ENCODE data around the gene SLC31A2.

Gene SLC31A2

GRCh38 chr9:113173341-113173740, 22.5 kb downstream of the SLC31A2 start:
- TF ChIP-seq ZNF274 (IDR thresholded peaks at IDR 0.05; ENCODE audit: low read length), result no peak
- no peak for TF ChIP-seq ZNF274 (tag by site-specific recombination; IDR thresholded peaks at IDR 0.05; ENCODE audit: borderline replicate concordance)
- TF ChIP-seq KLF8 (tag by site-specific recombination; IDR thresholded peaks at IDR 0.05), result no peak
- no peak for TF ChIP-seq ZEB2 (tag by site-specific recombination; IDR thresholded peaks at IDR 0.05)
- no peak for TF ChIP-seq ZNF324 (tag by site-specific recombination; IDR thresholded peaks at IDR 0.05)
- no peak for TF ChIP-seq SP7 (tag by site-specific recombination; IDR thresholded peaks at IDR 0.05)
- no peak for TF ChIP-seq ZNF202 (tag by site-specific recombination; IDR thresholded peaks at IDR 0.05; ENCODE audit: borderline replicate concordance)
- no peak for TF ChIP-seq ZNF37A (tag by site-specific recombination; IDR thresholded peaks at IDR 0.05)
- no peak for TF ChIP-seq KLF16 (tag by site-specific recombination; IDR thresholded peaks at IDR 0.05)
- no peak for TF ChIP-seq HIC1 (tag by site-specific recombination; IDR thresholded peaks at IDR 0.05)
- Histone ChIP-seq H3K9me3 (ENCODE audit: control insufficient read depth, insufficient read depth, low read depth, low read length) (no peaks in the 10 kb centered on the region), H3K27ac (ENCODE audit: extremely low read depth, low read depth, low read length) (no peak overlapping the region), H3K4me1 (ENCODE audit: control insufficient read depth, insufficient read depth, low read length) (no peaks in the 10 kb centered on the region), H3K36me3 (ENCODE audit: control insufficient read depth in 2 of 2, insufficient read depth in 1 of 2, low read length in 2 of 2) (peaks cover 15 to 93% of the 10 kb centered on the region in 2 experiments), H3K4me3 (ENCODE audit: low read depth, low read length) (no peak overlapping the region)
- CTCF ChIA-PET, result interaction anchor here (1.0 kb wide), 1 partner anchor 137 kb away, joined by 3 read pairs; no protein-coding TSS in a partner anchor
- POLR2A ChIA-PET, result interaction anchor here (0.6 to 1.3 kb wide), 3 partner anchors 20 to 48 kb away, joined by 3 read pairs; partner anchors contain the start of genes SLC31A1 and SLC31A2

GRCh38 chr9:113176803-113177202, 26.0 kb downstream of the SLC31A2 start:
- no peaks in the 10 kb centered on the region for H3K9me3 ChIP-seq (ENCODE audit: control insufficient read depth, insufficient read depth, low read depth, low read length)
- no peak overlapping the region for H3K27ac ChIP-seq (ENCODE audit: extremely low read depth, low read depth, low read length)
- no peaks in the 10 kb centered on the region for H3K4me1 ChIP-seq (ENCODE audit: control insufficient read depth, insufficient read depth, low read length)
- no peak overlapping the region for H3K4me3 ChIP-seq (ENCODE audit: low read depth, low read length)
- ChIA-PET POLR2A (no interaction called here), CTCF (interaction anchor here (0.6 to 1.2 kb wide), 2 partner anchors 236 to 481 kb away, joined by 3 read pairs; no protein-coding TSS in a partner anchor)
- peaks cover 15 to 89% of the 10 kb centered on the region in 2 experiments for H3K36me3 ChIP-seq (ENCODE audit: control insufficient read depth in 2 of 2, insufficient read depth in 1 of 2, low read length in 2 of 2)
- TF ChIP-seq ZNF596 (tag by site-specific recombination; IDR thresholded peaks at IDR 0.05), result no peak
- TF ChIP-seq ATF2 (tag by site-specific recombination; IDR thresholded peaks at IDR 0.05; ENCODE audit: low read depth), result no peak
- TF ChIP-seq ZNF513 (tag by site-specific recombination; IDR thresholded peaks at IDR 0.05), result no peak
- no peak for TF ChIP-seq SP7 (tag by site-specific recombination; IDR thresholded peaks at IDR 0.05)
- TF ChIP-seq ZIC2 (tag by site-specific recombination; IDR thresholded peaks at IDR 0.05), result no peak
- no peak for TF ChIP-seq ZNF639 (tag by site-specific recombination; IDR thresholded peaks at IDR 0.05)
- TF ChIP-seq ZFP3 (tag by site-specific recombination; IDR thresholded peaks at IDR 0.05; ENCODE audit: low read depth), result no peak
- TF ChIP-seq ZNF560 (tag by site-specific recombination; IDR thresholded peaks at IDR 0.05; ENCODE audit: borderline replicate concordance), result no peak

Measured in HEK293 (cell line).